Measurements from ENCODE around the gene SPATA1.

DNA sequence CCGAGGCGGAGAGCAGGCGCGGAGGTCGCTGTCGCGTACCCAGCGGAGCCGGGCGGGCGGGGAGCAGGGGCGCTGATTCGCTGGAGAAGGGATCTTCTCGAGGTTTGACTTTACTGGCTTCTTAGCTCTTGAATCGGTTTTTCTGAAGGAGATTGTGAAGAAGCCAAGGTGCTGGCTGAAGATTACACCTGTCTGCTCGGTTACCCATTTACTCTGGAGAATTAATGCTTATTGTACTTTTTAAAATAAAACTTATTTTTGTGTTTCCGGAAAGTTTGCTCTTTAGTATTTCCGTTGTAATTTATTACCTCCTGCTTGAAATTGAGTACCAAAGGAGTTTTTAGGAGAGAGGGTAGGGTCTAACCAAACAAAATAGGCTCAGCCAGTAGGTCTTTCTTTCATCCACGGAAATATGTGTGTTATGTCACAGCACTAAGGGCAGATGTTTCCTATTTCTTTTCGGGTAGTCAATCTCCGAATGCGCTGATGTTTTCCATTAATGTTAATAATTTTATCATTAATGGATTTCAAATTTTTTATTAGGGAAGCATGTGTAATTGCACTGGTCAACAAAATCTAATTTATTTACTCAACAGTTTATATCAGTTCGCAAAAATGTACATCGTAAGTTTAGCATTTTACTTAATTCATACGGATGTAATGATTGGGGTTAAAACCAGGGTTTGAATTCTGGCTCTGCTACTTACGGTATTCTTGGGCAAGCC, 705 bp downstream of the SPATA1 start:
- TF ChIP-seq, protein P1, sequence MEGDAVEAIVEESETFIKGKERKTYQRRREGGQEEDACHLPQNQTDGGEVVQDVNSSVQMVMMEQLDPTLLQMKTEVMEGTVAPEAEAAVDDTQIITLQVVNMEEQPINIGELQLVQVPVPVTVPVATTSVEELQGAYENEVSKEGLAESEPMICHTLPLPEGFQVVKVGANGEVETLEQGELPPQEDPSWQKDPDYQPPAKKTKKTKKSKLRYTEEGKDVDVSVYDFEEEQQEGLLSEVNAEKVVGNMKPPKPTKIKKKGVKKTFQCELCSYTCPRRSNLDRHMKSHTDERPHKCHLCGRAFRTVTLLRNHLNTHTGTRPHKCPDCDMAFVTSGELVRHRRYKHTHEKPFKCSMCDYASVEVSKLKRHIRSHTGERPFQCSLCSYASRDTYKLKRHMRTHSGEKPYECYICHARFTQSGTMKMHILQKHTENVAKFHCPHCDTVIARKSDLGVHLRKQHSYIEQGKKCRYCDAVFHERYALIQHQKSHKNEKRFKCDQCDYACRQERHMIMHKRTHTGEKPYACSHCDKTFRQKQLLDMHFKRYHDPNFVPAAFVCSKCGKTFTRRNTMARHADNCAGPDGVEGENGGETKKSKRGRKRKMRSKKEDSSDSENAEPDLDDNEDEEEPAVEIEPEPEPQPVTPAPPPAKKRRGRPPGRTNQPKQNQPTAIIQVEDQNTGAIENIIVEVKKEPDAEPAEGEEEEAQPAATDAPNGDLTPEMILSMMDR (IDR thresholded peaks at IDR 0.05): no peak
- no peak for TF ChIP-seq EZH2phosphoT487 (IDR thresholded peaks at IDR 0.05)

All from neural progenitor cell (in vitro differentiated cells).